GM12865 (cell line): ENCODE results near the gene CCDC50.

ENCODE experiments used
- DNase-seq: peaks from one replicate; pipeline ENCODE4 v3.0.0; 2010; ENCODE audit warnings: low read depth
- H3K4me3 ChIP-seq: 2 replicates; pipeline ENCODE4 v1.5.1; 2011; ENCODE audit warnings: mild to moderate bottlenecking, low read depth, low read length, control low read depth
- CTCF ChIP-seq: IDR thresholded peaks from 2 replicates; pipeline ENCODE4 v1.5.1; 2011; ENCODE audit warnings: low read length, control low read depth, low read depth, inconsistent platforms; ENCODE audit not compliant: insufficient read depth; ENCODE audit errors: missing control alignments

The CCDC50 gene

GRCh38 chr3:191428177-191428576, 99.0 kb downstream of the CCDC50 start:
- no peak for TF ChIP-seq CTCF
- DNase-seq, result no peak
- no peak overlapping the region for H3K4me3 ChIP-seq

GRCh38 chr3:191430103-191430502, 100.9 kb downstream of the CCDC50 start:
- DNase-seq, result no peak
- TF ChIP-seq CTCF, result no peak

DNA sequence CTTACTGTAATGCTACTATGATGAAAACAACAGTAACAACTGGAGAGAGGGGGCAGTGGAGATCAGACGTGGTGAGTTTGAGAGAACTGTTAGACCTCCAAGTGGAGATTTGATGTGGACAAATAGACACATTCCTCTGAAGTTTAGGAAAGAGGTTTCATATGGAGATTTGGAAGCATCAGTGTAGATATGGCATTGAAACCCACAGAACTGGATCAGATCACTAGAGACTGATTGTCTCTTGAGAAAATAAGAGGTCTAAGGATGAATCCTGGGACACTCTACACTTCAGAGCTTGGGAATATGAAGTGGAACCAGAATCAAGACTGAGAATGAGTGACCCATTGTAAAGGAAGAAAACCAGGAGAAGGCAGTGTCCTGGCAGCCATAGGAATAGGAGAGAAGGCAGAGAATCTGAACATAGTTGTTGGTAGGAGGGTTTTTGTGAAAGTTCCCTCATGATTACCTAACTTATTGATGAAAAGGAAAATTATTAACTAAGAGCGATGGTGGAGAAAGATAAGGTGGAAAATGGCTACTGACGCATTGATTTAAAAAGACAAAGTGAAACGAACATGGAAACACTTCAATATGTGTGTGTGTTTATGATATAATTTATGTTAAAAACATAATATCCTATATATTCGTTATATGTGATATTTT, 102.1 kb downstream of the CCDC50 start:
- H3K4me3 ChIP-seq, result no peak overlapping the region
- TF ChIP-seq CTCF, result no peak
- DNase-seq, result no peak

More at GRCh38 chr3:191430103-191430502, 100.9 kb downstream of the CCDC50 start:
- no peak overlapping the region for H3K4me3 ChIP-seq

- DNase-seq, result no peak
- TF ChIP-seq CTCF, result no peak
- no peak overlapping the region for H3K4me3 ChIP-seq
These were observed 103.0 kb downstream of the CCDC50 start for GRCh38 chr3:191432162-191432561.

DNA sequence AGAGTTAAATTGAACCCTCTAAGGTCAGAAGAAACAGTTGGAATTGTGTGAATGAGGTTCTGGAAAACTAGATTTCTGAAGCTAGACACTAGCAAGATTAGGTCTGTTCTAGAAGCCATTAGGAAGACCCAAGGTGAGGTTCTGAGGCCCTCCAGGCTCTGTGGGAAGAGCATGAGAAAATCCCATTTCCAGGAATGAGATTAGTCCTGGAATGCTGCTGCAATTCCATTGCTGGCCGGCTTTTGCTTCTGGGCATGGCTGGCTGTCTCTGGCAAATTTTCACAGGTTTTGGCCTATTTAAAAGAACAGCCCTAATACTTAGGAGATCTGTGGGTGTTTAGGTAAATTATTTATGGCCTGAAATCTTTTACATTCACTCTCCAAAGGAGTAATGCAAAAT, 104.8 kb downstream of the CCDC50 start:
- DNase-seq, result no peak
- TF ChIP-seq CTCF, result no peak
- H3K4me3 ChIP-seq, result no peak overlapping the region

DNA sequence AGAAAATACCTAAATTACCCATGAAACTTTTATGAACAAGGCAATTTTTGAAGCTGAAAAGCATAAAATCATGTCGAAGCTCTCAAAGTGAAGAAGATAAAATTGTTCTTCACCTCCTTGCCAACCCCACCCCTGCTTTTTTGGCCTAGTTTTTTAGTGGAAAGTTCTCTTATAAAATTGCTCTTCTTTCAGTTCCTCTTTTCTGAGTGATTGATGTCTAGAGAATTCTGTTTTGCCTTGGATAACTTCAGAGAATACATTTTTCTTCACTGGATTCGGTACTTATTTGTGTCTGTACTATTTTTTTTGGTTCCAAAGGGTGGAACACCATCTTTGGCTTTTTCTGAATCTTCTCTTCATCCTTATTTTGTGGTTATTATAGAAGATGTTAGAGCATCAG, 106.8 kb downstream of the CCDC50 start:
- no peak for TF ChIP-seq CTCF
- no peak for DNase-seq
- H3K4me3 ChIP-seq, result no peak overlapping the region
